SK-N-DZ (cell line): ENCODE data around the gene GARIN1A.
"Not testable (repeated sequence)": the region's sequence is repeated elsewhere in the genome, so short reads cannot be mapped to it uniquely, and the experiment has no call there.

Source experiments
- DNase-seq: peaks from one replicate; pipeline ENCODE4 v3.0.0-alpha.2; 2015; ENCODE audit warnings: low spot score

Gene GARIN1A

GRCh38 chr7:128683270-128683669 lies 11.2 kb downstream of the GARIN1A start:
- not testable (repeated sequence) for DNase-seq

DNA sequence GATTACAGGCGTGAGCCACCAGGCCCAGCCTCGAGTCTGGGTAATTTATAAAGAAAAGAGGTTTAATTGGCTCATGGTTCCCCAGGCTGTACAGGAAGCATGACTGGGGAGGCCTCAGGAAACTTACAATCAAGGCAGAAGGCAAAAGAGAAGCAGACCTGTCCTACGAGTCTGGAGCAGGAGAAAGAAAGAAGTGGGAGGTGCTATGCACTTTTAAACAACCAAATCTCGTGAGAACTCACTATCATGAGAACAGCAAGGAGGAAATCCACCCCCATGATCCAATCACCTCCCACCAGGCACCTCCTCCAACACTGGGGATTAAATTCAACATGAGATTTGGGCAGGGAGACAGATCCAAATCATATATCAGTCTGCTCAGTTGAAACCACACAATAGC lies 11.6 kb downstream of the GARIN1A start:
- not testable (repeated sequence) for DNase-seq

DNA sequence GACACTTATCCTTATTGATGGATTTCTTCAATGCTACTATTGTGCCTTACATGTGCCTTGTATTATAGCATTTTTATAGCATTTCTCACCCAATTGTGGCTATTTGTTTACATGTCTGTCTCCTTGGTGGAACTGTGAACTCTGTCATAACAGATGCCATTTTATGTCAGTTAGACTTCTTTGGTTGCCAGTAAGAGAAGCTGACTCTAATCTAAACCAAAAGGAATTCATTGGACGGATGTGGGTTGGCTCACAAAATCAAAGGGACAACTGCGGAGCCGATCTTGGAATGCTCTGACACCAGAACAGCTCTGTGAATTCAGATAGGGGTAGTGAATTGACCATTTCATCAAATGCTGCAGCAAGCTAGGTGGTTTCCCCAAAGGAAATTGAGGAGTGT lies 15.0 kb downstream of the GARIN1A start:
- no peak for DNase-seq

DNA sequence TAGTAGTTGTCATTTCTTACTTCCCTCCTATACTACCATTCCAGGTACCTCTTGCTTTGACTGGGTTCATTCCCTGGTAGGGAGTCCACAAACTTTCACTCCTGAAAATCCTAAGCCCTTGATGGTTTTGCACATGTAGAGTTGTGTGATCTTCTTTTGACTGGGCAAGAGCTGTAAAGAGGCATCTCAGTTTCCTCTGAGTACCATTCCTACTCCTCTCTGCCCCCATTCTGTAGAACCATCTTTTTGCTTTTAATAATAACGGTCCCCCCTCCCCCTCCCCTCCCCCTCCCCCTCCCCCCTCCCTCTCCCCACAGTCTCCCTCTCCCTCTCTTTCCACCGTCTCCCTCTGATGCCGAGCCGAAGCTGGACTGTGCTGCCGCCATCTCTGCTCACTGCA lies 16.4 kb downstream of the GARIN1A start:
- no peak for DNase-seq

GRCh38 chr7:128689161-128689935 lies 17.3 kb downstream of the GARIN1A start:
- DNase-seq, result not testable (repeated sequence)

GRCh38 chr7:128691227-128691626 lies 19.1 kb downstream of the GARIN1A start:
- DNase-seq, result no peak

DNA sequence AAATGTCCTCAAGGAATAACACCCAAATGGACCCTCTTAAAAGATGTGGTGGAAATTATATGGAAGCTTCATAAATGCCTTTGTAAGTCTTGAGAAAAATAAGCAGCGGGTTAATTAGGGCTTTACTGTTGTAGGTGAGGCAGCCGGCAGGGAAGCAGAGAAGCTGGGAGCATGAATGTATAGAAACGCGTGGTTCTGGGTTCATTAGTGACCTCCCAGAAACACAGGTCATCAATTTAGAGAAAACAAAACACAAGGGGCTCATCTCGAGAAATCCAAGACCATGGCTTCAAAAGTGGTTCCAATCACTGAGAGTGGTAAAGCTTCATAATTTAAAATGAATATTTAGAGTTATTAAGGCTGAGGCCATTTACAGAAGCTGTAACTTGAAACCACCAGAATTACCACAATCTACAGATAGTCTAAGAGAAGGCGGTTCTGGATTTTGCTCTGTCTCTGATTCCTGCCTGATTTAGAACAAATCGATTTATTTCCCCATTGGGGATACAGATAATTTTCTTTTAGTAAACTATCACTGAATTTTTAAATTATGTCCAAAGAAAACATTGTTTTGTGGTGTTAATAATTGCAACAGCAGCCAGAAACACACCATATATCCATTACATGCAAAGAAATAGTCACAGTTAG lies 20.7 kb downstream of the GARIN1A start:
- DNase-seq, result no peak

GRCh38 chr7:128693373-128694015 lies 21.4 kb downstream of the GARIN1A start:
- DNase-seq, result no peak

DNA sequence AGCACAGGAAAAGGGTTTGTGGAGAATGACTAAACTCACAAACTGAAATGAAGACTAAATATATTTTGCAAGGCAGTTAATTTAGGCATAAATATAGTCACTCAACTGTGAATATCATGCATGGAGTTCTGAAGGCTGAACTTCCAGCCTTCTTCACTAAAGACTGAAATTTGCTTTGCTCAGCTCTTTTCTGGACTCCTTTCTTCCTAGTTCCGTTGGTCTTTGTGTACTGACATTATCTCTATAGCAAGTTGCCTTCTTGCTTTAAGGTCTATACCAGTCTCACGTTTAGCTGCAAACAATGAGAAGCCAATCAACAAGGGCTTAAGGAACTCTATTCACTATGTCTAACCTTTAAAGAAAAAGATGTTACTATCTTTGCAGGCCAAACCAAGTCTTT lies 22.6 kb downstream of the GARIN1A start:
- DNase-seq, result no peak

DNA sequence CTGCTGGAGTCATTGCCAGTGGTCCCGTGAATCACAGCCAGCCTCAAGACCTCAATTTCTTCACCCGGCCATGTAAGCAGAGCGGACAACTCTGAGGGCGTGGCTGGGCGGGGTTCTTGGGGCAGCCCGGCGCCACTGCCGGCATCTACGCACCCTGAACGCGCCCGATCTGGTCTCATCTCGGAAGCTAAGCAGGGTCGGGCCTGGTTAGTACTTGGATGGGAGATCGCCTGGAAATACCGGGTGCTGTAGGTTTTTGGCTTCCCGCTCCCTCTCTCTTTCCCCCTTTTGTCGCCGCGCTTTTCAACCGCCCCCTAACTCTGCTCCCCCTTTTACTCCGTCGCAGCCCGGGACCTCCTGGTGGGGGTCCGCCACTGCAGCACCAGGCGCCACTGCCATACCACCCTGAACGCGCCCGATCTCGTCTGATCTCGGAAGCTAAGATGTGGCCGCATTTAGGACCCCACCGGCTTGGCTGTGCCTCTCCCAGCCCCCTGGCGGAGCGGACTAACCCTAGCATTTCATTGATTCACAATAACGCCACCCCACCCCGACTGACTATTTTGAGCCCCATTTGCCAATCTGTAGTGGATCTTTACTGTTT lies 25.3 kb downstream of the GARIN1A start:
- DNase-seq, result peak; percentile 35

DNA sequence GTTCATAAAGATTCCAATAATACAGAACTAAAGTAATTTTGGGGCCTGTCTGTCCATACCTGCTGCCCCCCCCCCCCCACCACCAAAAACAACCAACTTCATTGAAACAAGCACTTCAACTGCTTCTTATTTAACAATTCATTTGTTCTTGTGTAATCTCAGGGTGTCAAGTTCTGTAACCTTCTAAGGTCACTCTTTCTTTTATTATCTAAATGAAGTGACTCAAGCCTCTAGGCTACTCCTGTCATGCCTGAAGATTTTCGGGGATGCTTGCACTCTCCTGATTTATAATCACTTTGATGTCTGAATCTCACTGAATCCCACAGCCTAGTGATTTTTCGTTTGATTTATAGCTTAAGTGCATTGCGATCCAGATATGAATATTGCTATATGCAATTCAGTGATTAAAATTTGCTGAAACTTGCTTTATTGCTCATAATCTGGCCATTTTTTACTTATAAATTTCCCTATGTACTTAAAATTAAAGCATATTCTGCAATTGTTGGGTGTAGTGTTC lies 27.2 kb downstream of the GARIN1A start:
- DNase-seq, result no peak

DNA sequence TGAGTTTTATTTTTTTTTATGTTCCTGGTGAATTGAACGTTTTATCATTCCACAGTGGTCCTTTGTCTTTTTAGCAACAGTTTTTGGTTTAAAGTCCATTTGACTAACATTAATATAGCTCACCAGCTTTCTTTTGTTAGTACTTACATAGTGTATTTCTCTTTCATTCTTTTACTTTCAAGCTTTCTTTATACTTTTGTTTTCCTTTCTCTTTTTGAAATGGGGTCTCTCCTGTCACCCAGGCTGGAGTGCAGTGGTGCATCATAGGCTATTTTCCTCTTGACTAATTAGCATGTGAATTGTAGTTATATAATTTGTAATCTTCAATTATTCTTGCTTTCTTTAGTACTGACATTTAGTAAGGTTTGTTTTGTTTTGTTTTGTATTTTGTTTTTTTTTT lies 27.8 kb downstream of the GARIN1A start:
- DNase-seq, result no peak

GRCh38 chr7:128701062-128701785 lies 29.1 kb downstream of the GARIN1A start:
- no peak for DNase-seq

GRCh38 chr7:128703609-128704241 lies 31.6 kb downstream of the GARIN1A start:
- DNase-seq, result no peak

GRCh38 chr7:128705891-128706333 lies 33.8 kb downstream of the GARIN1A start:
- DNase-seq, result no peak

DNA sequence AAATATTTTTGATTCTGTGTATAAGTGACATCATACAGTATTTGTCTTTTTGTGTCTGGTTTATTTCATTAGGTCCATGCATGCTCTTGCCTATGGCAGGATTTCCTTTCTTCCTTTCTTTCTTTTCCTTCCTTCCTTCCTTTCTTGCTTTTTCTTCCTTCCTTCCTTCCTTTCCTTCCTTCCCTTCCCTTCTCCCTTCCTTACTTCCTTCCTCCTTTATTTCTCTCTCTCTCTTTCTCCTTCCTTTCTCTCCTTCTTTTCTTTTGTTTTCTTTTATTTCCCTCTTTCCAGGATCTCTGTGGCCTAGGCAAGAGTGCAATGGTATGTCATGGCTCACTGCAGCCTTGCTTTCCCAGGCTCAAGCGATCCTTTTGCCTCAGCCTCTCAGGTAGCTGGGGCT lies 35.7 kb downstream of the GARIN1A start:
- DNase-seq, result no peak

- DNase-seq, result no peak
Measured at GRCh38 chr7:128708235-128708634, 36.1 kb downstream of the GARIN1A start.

GRCh38 chr7:128708824-128709223 lies 36.7 kb downstream of the GARIN1A start:
- no peak for DNase-seq

- DNase-seq, result no peak
Measured at GRCh38 chr7:128710481-128710880, 38.4 kb downstream of the GARIN1A start.

- no peak for DNase-seq
Measured at GRCh38 chr7:128713794-128714193, 41.7 kb downstream of the GARIN1A start.
